Measurements from ENCODE around the gene ALPG.
"Not testable (repeated sequence)": the region's sequence is repeated elsewhere in the genome, so short reads cannot be mapped to it uniquely, and the experiment has no call there.

- TF ChIP-seq CTCF (IDR thresholded peaks at IDR 0.05; ENCODE audit: insufficient read depth, low read length, poor library complexity, severe bottlenecking); EZH2phosphoT487 (conservative IDR thresholded peaks at IDR 0.05; ENCODE audit: low read length): not testable (repeated sequence)
Observed at GRCh38 chr2:232446266-232446777, 39.7 kb downstream of the ALPG start.
